ENCODE measurements around the gene TBC1D22A.

DNA sequence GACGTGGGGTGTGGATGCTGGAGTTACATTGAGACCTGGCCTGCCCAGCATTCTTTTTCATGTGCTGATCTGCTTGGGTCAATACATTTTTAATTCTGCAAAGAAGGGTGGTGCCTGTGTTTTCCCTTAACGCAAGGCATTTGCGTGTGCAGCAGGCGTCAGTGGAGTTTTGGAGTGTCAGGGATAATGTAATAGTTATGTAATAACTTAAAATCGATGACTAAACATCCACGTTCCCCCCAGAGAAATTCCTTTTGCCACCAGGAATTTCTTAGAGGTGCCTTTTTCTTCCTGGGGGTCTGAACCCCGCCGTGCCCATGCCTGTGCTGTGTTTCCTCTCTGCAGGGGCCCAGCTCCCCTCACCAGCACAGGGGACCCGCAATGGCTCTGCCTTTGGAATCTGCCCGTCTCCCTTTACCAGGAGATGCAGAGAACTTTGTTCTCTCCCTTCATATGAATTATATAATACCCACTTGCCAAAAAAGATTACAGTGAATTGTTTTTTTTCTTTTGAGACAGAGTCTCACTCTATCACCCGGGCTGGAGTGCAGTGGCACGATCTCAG lies 62.6 kb downstream of the TBC1D22A start:
- TF ChIP-seq, protein P1, sequence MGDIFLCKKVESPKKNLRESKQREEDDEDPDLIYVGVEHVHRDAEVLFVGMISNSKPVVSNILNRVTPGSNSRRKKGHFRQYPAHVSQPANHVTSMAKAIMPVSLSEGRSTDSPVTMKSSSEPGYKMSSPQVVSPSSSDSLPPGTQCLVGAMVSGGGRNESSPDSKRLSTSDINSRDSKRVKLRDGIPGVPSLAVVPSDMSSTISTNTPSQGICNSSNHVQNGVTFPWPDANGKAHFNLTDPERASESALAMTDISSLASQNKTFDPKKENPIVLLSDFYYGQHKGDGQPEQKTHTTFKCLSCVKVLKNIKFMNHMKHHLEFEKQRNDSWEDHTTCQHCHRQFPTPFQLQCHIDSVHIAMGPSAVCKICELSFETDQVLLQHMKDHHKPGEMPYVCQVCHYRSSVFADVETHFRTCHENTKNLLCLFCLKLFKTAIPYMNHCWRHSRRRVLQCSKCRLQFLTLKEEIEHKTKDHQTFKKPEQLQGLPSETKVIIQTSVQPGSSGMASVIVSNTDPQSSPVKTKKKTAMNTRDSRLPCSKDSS (IDR thresholded peaks at IDR 0.05; ENCODE audit: low read depth, partially characterized antibody): no peak
- TF ChIP-seq MAZ (CRISPR knock-in tag; conservative IDR thresholded peaks at IDR 0.05 in 1 of 2, IDR thresholded peaks at IDR 0.05 in 1 of 2) (no peak), EZH2 (IDR thresholded peaks at IDR 0.05; ENCODE audit: borderline replicate concordance, low read depth, low read length) (no peak), ZEB2 (IDR thresholded peaks at IDR 0.05) (no peak), SRF (CRISPR knock-in tag; IDR thresholded peaks at IDR 0.05) (no peak), GATA2 (CRISPR knock-in tag; IDR thresholded peaks at IDR 0.05) (no peak), SPI1 (IDR thresholded peaks at IDR 0.05; ENCODE audit: borderline replicate concordance, low read depth, low read length) (no peak), RFX5 (IDR thresholded peaks at IDR 0.05; ENCODE audit: low read depth, low read length) (no peak), ZNF324 (CRISPR knock-in tag; IDR thresholded peaks at IDR 0.05) (no peak), TCF7 (IDR thresholded peaks at IDR 0.05; ENCODE audit: borderline replicate concordance) (no peak), ARNT (IDR thresholded peaks at IDR 0.05) (no peak)
- TF ChIP-seq, protein P2, sequence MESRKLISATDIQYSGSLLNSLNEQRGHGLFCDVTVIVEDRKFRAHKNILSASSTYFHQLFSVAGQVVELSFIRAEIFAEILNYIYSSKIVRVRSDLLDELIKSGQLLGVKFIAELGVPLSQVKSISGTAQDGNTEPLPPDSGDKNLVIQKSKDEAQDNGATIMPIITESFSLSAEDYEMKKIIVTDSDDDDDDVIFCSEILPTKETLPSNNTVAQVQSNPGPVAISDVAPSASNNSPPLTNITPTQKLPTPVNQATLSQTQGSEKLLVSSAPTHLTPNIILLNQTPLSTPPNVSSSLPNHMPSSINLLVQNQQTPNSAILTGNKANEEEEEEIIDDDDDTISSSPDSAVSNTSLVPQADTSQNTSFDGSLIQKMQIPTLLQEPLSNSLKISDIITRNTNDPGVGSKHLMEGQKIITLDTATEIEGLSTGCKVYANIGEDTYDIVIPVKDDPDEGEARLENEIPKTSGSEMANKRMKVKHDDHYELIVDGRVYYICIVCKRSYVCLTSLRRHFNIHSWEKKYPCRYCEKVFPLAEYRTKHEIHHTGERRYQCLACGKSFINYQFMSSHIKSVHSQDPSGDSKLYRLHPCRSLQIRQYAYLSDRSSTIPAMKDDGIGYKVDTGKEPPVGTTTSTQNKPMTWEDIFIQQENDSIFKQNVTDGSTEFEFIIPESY (CRISPR knock-in tag; IDR thresholded peaks at IDR 0.05): no peak
- TF ChIP-seq, protein P3, sequence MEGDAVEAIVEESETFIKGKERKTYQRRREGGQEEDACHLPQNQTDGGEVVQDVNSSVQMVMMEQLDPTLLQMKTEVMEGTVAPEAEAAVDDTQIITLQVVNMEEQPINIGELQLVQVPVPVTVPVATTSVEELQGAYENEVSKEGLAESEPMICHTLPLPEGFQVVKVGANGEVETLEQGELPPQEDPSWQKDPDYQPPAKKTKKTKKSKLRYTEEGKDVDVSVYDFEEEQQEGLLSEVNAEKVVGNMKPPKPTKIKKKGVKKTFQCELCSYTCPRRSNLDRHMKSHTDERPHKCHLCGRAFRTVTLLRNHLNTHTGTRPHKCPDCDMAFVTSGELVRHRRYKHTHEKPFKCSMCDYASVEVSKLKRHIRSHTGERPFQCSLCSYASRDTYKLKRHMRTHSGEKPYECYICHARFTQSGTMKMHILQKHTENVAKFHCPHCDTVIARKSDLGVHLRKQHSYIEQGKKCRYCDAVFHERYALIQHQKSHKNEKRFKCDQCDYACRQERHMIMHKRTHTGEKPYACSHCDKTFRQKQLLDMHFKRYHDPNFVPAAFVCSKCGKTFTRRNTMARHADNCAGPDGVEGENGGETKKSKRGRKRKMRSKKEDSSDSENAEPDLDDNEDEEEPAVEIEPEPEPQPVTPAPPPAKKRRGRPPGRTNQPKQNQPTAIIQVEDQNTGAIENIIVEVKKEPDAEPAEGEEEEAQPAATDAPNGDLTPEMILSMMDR (IDR thresholded peaks at IDR 0.05 in 2 of 3, conservative IDR thresholded peaks at IDR 0.05 in 1 of 3; ENCODE audit: insufficient read depth in 2 of 3, low read depth in 1 of 3, low read length in 3 of 3): no peak

All from K562 (cell line).